HepG2 (cell line): ENCODE measurements around the gene SLC5A6. TPM values are rescaled to one million over a fixed set of nuclear protein-coding genes. Genes with fewer than 3 reads are reported as not detected.

Experiments used
- ARNTL ChIP-seq: sonication (generic); formaldehyde crosslinking; IDR thresholded peaks from 2 replicates; pipeline ENCODE4 v1.4.0; 2020; ENCODE audit warnings: mild to moderate bottlenecking, missing genetic modification reagents
- CCAR2 ChIP-seq: fragments of 200-400 bp; formaldehyde crosslinking; optimal IDR thresholded peaks from 2 replicates; pipeline ENCODE3; 2018; ENCODE audit warnings: low read depth, mild to moderate bottlenecking, low read length, moderate library complexity
- HOXA7 ChIP-seq: sonication (generic); formaldehyde crosslinking; IDR thresholded peaks from 2 replicates; pipeline ENCODE4 v1.8.1; 2022; ENCODE audit warnings: mild to moderate bottlenecking, missing genetic modification reagents, moderate library complexity
- IRX3 ChIP-seq: sonication (generic); formaldehyde crosslinking; IDR thresholded peaks from 2 replicates; pipeline ENCODE4 v1.8.1; 2023; ENCODE audit warnings: mild to moderate bottlenecking, low read depth, missing genetic modification reagents, borderline replicate concordance
- MYC ChIP-seq: sonication (generic); formaldehyde crosslinking; IDR thresholded peaks from 2 replicates; pipeline ENCODE4 v1.9.0; 2021; ENCODE audit warnings: missing genetic modification reagents, borderline replicate concordance
- PCBP1 ChIP-seq: fragments of 200-400 bp; formaldehyde crosslinking; IDR thresholded peaks from 2 replicates; pipeline ENCODE4 v1.6.1; 2017; ENCODE audit warnings: mild to moderate bottlenecking, low read depth, low read length, borderline replicate concordance
- RBFOX2 ChIP-seq: fragments of 200-400 bp; formaldehyde crosslinking; IDR thresholded peaks from 2 replicates; pipeline ENCODE4 v1.6.1; 2017; ENCODE audit warnings: low read depth, mild to moderate bottlenecking, low read length
- REL ChIP-seq: sonication (generic); formaldehyde crosslinking; conservative IDR thresholded peaks from 2 replicates; pipeline ENCODE4 v1.8.0; 2022; ENCODE audit warnings: mild to moderate bottlenecking, missing genetic modification reagents, moderate library complexity
- THAP11 ChIP-seq: IDR thresholded peaks from 2 replicates; pipeline ENCODE4 v1.6.1; 2016; ENCODE audit warnings: missing biosample characterization, missing genetic modification reagents
- ZBTB21 ChIP-seq: sonication (generic); formaldehyde crosslinking; IDR thresholded peaks from 2 replicates; pipeline ENCODE4 v1.4.0; 2020; ENCODE audit warnings: missing genetic modification reagents
- ZNF20 ChIP-seq: sonication (generic); formaldehyde crosslinking; IDR thresholded peaks from 2 replicates; pipeline ENCODE4 v1.4.0; 2020; ENCODE audit warnings: mild to moderate bottlenecking, moderate library complexity, missing genetic modification reagents
- ZNF441 ChIP-seq: sonication (generic); formaldehyde crosslinking; IDR thresholded peaks from 2 replicates; pipeline ENCODE4 v1.7.0; 2021; ENCODE audit warnings: missing genetic modification reagents, borderline replicate concordance
- ZNF460 ChIP-seq: sonication (generic); formaldehyde crosslinking; IDR thresholded peaks from 2 replicates; pipeline ENCODE4 v1.5.1; 2020; ENCODE audit warnings: missing genetic modification reagents, mild to moderate bottlenecking, borderline replicate concordance
- ZNF547 ChIP-seq: sonication (generic); formaldehyde crosslinking; IDR thresholded peaks from 2 replicates; pipeline ENCODE4 v1.5.1; 2020; ENCODE audit warnings: mild to moderate bottlenecking, missing genetic modification reagents
- ZNF614 ChIP-seq: IDR thresholded peaks from 2 replicates; pipeline ENCODE4 v1.6.1; 2018; ENCODE audit warnings: missing biosample characterization, missing genetic modification reagents, inconsistent platforms, borderline replicate concordance
- ZNF629 ChIP-seq: sonication (generic); formaldehyde crosslinking; conservative IDR thresholded peaks from 2 replicates; pipeline ENCODE4 v1.5.0; 2020; ENCODE audit warnings: missing genetic modification reagents
- ZNF83 ChIP-seq: sonication (generic); formaldehyde crosslinking; IDR thresholded peaks from 2 replicates; pipeline ENCODE4 v1.4.0; 2020; ENCODE audit warnings: missing genetic modification reagents, mild to moderate bottlenecking, borderline replicate concordance
- ZSCAN12 ChIP-seq: sonication (generic); formaldehyde crosslinking; IDR thresholded peaks from 2 replicates; pipeline ENCODE4 v1.9.0; 2021; ENCODE audit warnings: mild to moderate bottlenecking, missing genetic modification reagents
- polyA plus RNA-seq, 8 experiments: library from polyadenylated mRNA; depleted of rRNA in 3 of 8; stranded (reverse) in 7 of 8; unstranded in 1 of 8; fragments of >200 nt; fragmentation: Illumina TruSeq in 4 of 8; extraction: Trizol in 4 of 8; gene quantifications; 2 replicates each; pipeline versions ENCODE4 v1.2.1 to v1.2.3, GENCODE V29; 2011 to 2016; ENCODE audit warnings: low read depth in 4 of 8, missing spikeins in 1 of 8, mixed read lengths in 1 of 8; ENCODE audit not compliant: insufficient read depth in 1 of 8
- total RNA-seq, 5 experiments: library from RNA; depleted of rRNA; stranded (reverse); fragments of >200 nt; fragmentation: Illumina TruSeq; extraction: Trizol; gene quantifications; 2 replicates each; pipeline ENCODE4 v1.2.3, GENCODE V29; 2016; ENCODE audit warnings: low read depth in 1 of 5
- TF ChIP-seq, protein P1 (sequence below), 2 experiments: sonication (generic) in 1 of 2; formaldehyde crosslinking in 1 of 2; IDR thresholded peaks; 2 replicates each; pipeline versions ENCODE4 v1.4.0 to v1.6.1; 2018 to 2020; ENCODE audit warnings: missing genetic modification reagents in 2 of 2, borderline replicate concordance in 1 of 2, low read depth in 1 of 2, mild to moderate bottlenecking in 1 of 2, missing biosample characterization in 1 of 2
- TF ChIP-seq, protein P2 (sequence below): sonication (generic); formaldehyde crosslinking; IDR thresholded peaks from 2 replicates; pipeline ENCODE4 v1.5.1; 2020; ENCODE audit warnings: missing genetic modification reagents, mild to moderate bottlenecking, borderline replicate concordance
- TF ChIP-seq, protein P3 (sequence below): sonication (generic); formaldehyde crosslinking; IDR thresholded peaks from 2 replicates; pipeline ENCODE4 v1.8.1; 2023; ENCODE audit warnings: mild to moderate bottlenecking, missing genetic modification reagents
- TF ChIP-seq, protein P4 (sequence below): sonication (generic); formaldehyde crosslinking; IDR thresholded peaks from 2 replicates; pipeline ENCODE4 v1.5.1; 2020; ENCODE audit warnings: mild to moderate bottlenecking, missing genetic modification reagents, borderline replicate concordance

The SLC5A6 gene
- total and polyA plus RNA-seq, 2 of the 13 experiments (the other 11 are each of a cell fraction or from before 2014, with no cell fraction given), result 135 to 417 TPM

DNA sequence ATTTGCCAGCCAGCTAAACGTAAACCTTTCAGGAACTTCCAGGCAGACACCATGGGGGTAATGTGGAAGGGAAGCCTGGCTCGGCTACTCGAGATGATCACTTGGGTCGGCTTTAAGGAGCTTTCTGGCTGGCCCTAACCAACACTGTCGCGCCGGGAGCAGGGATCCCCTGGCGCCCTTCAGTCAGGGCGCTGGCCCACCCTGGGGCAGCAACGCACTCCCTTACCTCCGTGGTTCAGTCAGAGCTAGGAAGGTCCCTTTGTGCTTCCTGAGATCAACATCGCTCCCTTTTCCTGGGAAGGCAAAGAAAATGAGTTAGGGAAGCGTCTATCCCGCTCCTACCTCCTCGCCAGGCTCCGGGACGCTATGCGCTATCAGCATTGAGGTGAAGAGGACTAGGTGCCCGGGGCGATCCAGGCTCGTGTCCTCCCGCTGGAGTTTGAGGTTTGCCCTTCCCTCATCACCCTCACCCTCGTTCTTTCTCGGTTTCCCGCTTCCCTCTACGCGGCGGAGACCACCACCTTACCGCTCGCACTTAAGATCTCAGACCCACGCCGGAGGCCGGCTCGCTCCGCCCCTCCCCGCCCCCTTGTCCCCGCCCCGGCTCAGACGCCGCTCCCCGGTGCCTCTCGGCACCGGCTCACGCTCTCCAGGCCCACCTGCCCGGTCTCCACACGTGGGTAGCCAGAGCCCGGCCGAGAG is 676 bp downstream of the SLC5A6 start (continued):
- TF ChIP-seq, protein P1, sequence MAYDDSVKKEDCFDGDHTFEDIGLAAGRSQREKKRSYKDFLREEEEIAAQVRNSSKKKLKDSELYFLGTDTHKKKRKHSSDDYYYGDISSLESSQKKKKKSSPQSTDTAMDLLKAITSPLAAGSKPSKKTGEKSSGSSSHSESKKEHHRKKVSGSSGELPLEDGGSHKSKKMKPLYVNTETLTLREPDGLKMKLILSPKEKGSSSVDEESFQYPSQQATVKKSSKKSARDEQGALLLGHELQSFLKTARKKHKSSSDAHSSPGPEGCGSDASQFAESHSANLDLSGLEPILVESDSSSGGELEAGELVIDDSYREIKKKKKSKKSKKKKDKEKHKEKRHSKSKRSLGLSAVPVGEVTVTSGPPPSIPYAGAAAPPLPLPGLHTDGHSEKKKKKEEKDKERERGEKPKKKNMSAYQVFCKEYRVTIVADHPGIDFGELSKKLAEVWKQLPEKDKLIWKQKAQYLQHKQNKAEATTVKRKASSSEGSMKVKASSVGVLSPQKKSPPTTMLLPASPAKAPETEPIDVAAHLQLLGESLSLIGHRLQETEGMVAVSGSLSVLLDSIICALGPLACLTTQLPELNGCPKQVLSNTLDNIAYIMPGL (CRISPR knock-in tag; IDR thresholded peaks at IDR 0.05; ENCODE audit: borderline replicate concordance in 1 of 2, low read depth in 1 of 2), result no peak
- TF ChIP-seq THAP11 (CRISPR knock-in tag) (no peak), MYC (no peak), ZNF629 (no peak), RBFOX2 (no peak), ZNF441 (CRISPR knock-in tag) (no peak; the same call in 1 of the 2 replicates), CCAR2 (no peak), HOXA7 (no peak), IRX3 (CRISPR knock-in tag) (no peak), ZNF547 (CRISPR knock-in tag) (0 out of 2 replicates have a peak, but pooled peaks have one; percentile 51), ARNTL (CRISPR knock-in tag) (peak; percentile 4; the same call in 1 of the 2 replicates), REL (CRISPR knock-in tag) (no peak), ZNF20 (CRISPR knock-in tag) (no peak), PCBP1 (no peak), ZNF83 (CRISPR knock-in tag) (no peak), ZNF614 (CRISPR knock-in tag) (0 out of 2 replicates have a peak, but pooled peaks have one; percentile 34), ZBTB21 (CRISPR knock-in tag) (no peak), ZSCAN12 (CRISPR knock-in tag) (no peak), ZNF460 (CRISPR knock-in tag) (no peak)
- TF ChIP-seq, protein P2, sequence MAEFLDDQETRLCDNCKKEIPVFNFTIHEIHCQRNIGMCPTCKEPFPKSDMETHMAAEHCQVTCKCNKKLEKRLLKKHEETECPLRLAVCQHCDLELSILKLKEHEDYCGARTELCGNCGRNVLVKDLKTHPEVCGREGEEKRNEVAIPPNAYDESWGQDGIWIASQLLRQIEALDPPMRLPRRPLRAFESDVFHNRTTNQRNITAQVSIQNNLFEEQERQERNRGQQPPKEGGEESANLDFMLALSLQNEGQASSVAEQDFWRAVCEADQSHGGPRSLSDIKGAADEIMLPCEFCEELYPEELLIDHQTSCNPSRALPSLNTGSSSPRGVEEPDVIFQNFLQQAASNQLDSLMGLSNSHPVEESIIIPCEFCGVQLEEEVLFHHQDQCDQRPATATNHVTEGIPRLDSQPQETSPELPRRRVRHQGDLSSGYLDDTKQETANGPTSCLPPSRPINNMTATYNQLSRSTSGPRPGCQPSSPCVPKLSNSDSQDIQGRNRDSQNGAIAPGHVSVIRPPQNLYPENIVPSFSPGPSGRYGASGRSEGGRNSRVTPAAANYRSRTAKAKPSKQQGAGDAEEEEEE (CRISPR knock-in tag), result 0 out of 2 replicates have a peak, but pooled peaks have one; percentile 29
- TF ChIP-seq, protein P3, sequence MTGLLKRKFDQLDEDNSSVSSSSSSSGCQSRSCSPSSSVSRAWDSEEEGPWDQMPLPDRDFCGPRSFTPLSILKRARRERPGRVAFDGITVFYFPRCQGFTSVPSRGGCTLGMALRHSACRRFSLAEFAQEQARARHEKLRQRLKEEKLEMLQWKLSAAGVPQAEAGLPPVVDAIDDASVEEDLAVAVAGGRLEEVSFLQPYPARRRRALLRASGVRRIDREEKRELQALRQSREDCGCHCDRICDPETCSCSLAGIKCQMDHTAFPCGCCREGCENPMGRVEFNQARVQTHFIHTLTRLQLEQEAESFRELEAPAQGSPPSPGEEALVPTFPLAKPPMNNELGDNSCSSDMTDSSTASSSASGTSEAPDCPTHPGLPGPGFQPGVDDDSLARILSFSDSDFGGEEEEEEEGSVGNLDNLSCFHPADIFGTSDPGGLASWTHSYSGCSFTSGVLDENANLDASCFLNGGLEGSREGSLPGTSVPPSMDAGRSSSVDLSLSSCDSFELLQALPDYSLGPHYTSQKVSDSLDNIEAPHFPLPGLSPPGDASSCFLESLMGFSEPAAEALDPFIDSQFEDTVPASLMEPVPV (CRISPR knock-in tag), result peak; percentile 11; the same call in 1 of the 2 replicates
- TF ChIP-seq, protein P4, sequence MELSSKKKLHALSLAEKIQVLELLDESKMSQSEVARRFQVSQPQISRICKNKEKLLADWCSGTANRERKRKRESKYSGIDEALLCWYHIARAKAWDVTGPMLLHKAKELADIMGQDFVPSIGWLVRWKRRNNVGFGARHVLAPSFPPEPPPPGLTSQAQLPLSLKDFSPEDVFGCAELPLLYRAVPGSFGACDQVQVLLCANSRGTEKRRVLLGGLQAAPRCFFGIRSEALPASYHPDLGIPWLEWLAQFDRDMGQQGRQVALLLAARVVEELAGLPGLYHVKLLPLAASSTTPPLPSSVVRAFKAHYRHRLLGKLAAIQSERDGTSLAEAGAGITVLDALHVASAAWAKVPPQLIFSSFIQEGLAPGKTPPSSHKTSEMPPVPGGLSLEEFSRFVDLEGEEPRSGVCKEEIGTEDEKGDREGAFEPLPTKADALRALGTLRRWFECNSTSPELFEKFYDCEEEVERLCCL, result no peak
